Right lobe of liver (tissue), 6 donors: Measurements from ENCODE around the gene PRKD2. TPM values are rescaled to one million over a fixed set of nuclear protein-coding genes. Genes with fewer than 3 reads are reported as not detected.

Experiments
- ATAC-seq, 4 donors: fragments of 200-7000 bp; cut with Tn5 transposase; one replicate each; pipeline ENCODE4 v1.9.1; 2020; ENCODE audit warnings: mild to moderate bottlenecking in 4 of 4, moderate library complexity in 4 of 4
- DNase-seq, 3 donors: peaks; one replicate each; pipeline ENCODE4 v3.0.0-alpha.2; 2020
- H3K27ac ChIP-seq, 3 donors: fragments of 200-600 bp; one replicate each; pipeline ENCODE4 v1.8.0; 2022
- H3K27me3 ChIP-seq, 2 donors: fragments of 200-600 bp; one replicate each; pipeline ENCODE4 v1.8.0; 2022
- H3K36me3 ChIP-seq, 4 donors: fragments of 200-600 bp; sonication (generic) in 1 of 4; one replicate each; pipeline versions ENCODE4 v1.5.1 to v1.8.0; 2017 to 2022; ENCODE audit warnings: control low read depth in 1 of 4
- H3K4me1 ChIP-seq, 4 donors: fragments of 200-600 bp; sonication (generic) in 1 of 4; one replicate each; pipeline versions ENCODE4 v1.5.1 to v1.8.0; 2017 to 2022; ENCODE audit warnings: control low read depth in 1 of 4
- H3K4me3 ChIP-seq, 3 donors: fragments of 200-600 bp; one replicate each; pipeline ENCODE4 v1.8.0; 2022
- H3K9me3 ChIP-seq, 4 donors: fragments of 200-600 bp; sonication (generic) in 1 of 4; one replicate each; pipeline versions ENCODE4 v1.5.1 to v1.8.0; 2017 to 2022; ENCODE audit warnings: control low read depth in 1 of 4
- POLR2A ChIP-seq: fragments of 450-650 bp; IDR thresholded peaks from one replicate; pipeline ENCODE4 v1.6.1; 2017; ENCODE audit warnings: antibody characterized with exemption, mild to moderate bottlenecking
- WGBS: methylation state at CpG from one replicate; pipeline ENCODE4 v1.1.6; 2018; ENCODE audit warnings: low coverage, low lambda C conversion rate; ENCODE audit not compliant: insufficient coverage; ENCODE audit errors: missing lambda C conversion rate; 5-methylcytosine and 5-hydroxymethylcytosine counted together
- intact Hi-C, 2 donors: fragments of 100-400 bp; cut with DNase I; formaldehyde crosslinking; loops; one replicate each; pipeline versions ENCODE4 v1.11.2 to v1.14.1; 2022
- total RNA-seq, 6 experiments: library from RNA; depleted of rRNA in 2 of 6; stranded (reverse); fragments of >200 nt in 2 of 6; fragmentation: NEBNext Ultra II Directional in 3 of 6; extraction: Animal tissue kit (Norgen Biotek cat#: 25700) in 3 of 6; gene quantifications; one replicate each; pipeline versions ENCODE4 v1.1.0 to v1.2.4, GENCODE V29; 2016 to 2023
- TF ChIP-seq, protein P1 (sequence below), 4 donors: fragments of 200-600 bp in 3 of 4; fragments of 450-650 bp in 1 of 4; IDR thresholded peaks; one replicate each; pipeline versions ENCODE4 v1.5.1 to v1.8.0; 2016 to 2022; ENCODE audit warnings: antibody characterized with exemption in 4 of 4, mild to moderate bottlenecking in 2 of 4
- donor health status: DM: no; HTN: yes; CAD: no.
- donor health status: DM: no; HTN: no; CAD: no.
- donor health status: DM: no; HTN: no; CAD: no.
- donor health status: DM: no; HTN: yes; CAD: no.
- donor health status: DM: no; HTN: yes; CAD: no.

PRKD2 gene
- total RNA-seq, 6 experiments from 2014 or later = 15.1 to 20.2 (median 16.9) TPM

GRCh38 chr19:46730187-46730586 is 13.3 kb upstream of the PRKD2 start:
- H3K4me1 ChIP-seq = peaks cover 0 to 13% (median 3%) of the 10 kb centered on the region in 4 donors
- no peaks in the 10 kb centered on the region for H3K27me3 ChIP-seq
- intact Hi-C loops = no loop called here
- H3K9me3 ChIP-seq = no peaks in the 10 kb centered on the region
- no peak for DNase-seq
- ATAC-seq = no peak
- no peak overlapping the region for H3K4me3 ChIP-seq
- no peak overlapping the region for H3K27ac ChIP-seq
- peaks cover 0 to 65% (median 22%) of the 10 kb centered on the region in 4 donors for H3K36me3 ChIP-seq
- WGBS = 73% methylated on average over 2 of the region's 9 CpGs
- TF ChIP-seq, protein P1, sequence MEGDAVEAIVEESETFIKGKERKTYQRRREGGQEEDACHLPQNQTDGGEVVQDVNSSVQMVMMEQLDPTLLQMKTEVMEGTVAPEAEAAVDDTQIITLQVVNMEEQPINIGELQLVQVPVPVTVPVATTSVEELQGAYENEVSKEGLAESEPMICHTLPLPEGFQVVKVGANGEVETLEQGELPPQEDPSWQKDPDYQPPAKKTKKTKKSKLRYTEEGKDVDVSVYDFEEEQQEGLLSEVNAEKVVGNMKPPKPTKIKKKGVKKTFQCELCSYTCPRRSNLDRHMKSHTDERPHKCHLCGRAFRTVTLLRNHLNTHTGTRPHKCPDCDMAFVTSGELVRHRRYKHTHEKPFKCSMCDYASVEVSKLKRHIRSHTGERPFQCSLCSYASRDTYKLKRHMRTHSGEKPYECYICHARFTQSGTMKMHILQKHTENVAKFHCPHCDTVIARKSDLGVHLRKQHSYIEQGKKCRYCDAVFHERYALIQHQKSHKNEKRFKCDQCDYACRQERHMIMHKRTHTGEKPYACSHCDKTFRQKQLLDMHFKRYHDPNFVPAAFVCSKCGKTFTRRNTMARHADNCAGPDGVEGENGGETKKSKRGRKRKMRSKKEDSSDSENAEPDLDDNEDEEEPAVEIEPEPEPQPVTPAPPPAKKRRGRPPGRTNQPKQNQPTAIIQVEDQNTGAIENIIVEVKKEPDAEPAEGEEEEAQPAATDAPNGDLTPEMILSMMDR (IDR thresholded peaks at IDR 0.05) = no peak
- no peak for TF ChIP-seq POLR2A

GRCh38 chr19:46729696-46730095 is 12.8 kb upstream of the PRKD2 start:
- intact Hi-C loops = no loop called here
- Histone ChIP-seq H3K9me3 (no peaks in the 10 kb centered on the region), H3K4me1 (peaks cover 0 to 13% (median 3%) of the 10 kb centered on the region in 4 donors), H3K27me3 (no peaks in the 10 kb centered on the region), H3K36me3 (peaks cover 0 to 67% (median 25%) of the 10 kb centered on the region in 4 donors), H3K27ac (no peak overlapping the region), H3K4me3 (no peak overlapping the region)
- TF ChIP-seq, protein P1 (IDR thresholded peaks at IDR 0.05) = no peak
- no peak for TF ChIP-seq POLR2A
- ATAC-seq (no peak), DNase-seq (no peak)
- 77% methylated on average over 3 of the region's 7 CpGs for WGBS

GRCh38 chr19:46728693-46729339 is 11.9 kb upstream of the PRKD2 start:
- Histone ChIP-seq H3K9me3 (no peaks in the 10 kb centered on the region), H3K36me3 (peaks cover 0 to 73% (median 27%) of the 10 kb centered on the region in 4 donors), H3K4me3 (no peak overlapping the region), H3K27ac (peak overlapping the region in 1 of 3 donors; percentile 47), H3K4me1 (peaks cover 0 to 5% (median 1%) of the 10 kb centered on the region in 4 donors), H3K27me3 (no peaks in the 10 kb centered on the region)
- TF ChIP-seq, protein P1 (IDR thresholded peaks at IDR 0.05) = peak; percentile 83 to 93 (median 92)
- TF ChIP-seq POLR2A = no peak
- intact Hi-C loops = no loop called here
- peak; percentile 65 to 75 (median 68) for ATAC-seq
- peak; percentile 76 to 83 (median 82) for DNase-seq
- 25% methylated on average over 9 of the region's 20 CpGs for WGBS

DNA sequence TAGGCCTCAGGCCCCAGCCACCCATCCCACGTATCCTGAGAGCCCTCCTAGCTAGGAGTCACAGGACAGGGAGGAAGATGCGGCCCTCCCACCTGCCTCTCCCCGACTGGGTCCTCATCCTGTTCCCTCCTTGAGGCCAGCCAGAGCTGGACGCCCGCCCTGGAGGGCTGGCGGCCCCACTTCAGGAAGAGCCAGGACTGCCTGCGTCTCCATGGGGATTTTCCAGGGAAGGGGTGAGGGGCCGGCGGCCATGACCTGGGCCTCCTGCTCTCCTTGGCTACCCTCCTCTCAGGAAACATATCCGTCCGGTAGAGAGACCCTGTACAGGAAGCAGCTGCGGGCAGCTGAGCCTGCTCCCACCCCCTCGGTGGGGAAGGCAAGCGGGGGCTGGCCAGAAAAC is 11.3 kb upstream of the PRKD2 start:
- ATAC-seq (peak; percentile 55 to 64 (median 59)), DNase-seq (peak in 2 of 3 donors; percentile 68 to 70)
- H3K4me3 ChIP-seq = no peak overlapping the region
- H3K27me3 ChIP-seq = no peaks in the 10 kb centered on the region
- WGBS = 60% methylated on average over 1 of the region's 14 CpGs
- peaks cover 0 to 74% (median 30%) of the 10 kb centered on the region in 4 donors for H3K36me3 ChIP-seq
- peak overlapping the region in 2 of 3 donors; percentile 29 to 47 for H3K27ac ChIP-seq
- intact Hi-C loops = no loop called here
- TF ChIP-seq, protein P1 (IDR thresholded peaks at IDR 0.05) = no peak
- TF ChIP-seq POLR2A = no peak
- H3K9me3 ChIP-seq = no peaks in the 10 kb centered on the region
- peaks cover 0 to 3% (median 0%) of the 10 kb centered on the region in 4 donors for H3K4me1 ChIP-seq
